ENCODE measurements around the gene TAF15. TPM values are rescaled to one million over a fixed set of nuclear protein-coding genes. Genes with fewer than 3 reads are reported as not detected.
A peak's percentile ranks its signal among the peaks of the same experiment; 100 is the strongest.

The TAF15 gene
- total RNA-seq, 1 donor from 2014 or later = 36.1 TPM

DNA sequence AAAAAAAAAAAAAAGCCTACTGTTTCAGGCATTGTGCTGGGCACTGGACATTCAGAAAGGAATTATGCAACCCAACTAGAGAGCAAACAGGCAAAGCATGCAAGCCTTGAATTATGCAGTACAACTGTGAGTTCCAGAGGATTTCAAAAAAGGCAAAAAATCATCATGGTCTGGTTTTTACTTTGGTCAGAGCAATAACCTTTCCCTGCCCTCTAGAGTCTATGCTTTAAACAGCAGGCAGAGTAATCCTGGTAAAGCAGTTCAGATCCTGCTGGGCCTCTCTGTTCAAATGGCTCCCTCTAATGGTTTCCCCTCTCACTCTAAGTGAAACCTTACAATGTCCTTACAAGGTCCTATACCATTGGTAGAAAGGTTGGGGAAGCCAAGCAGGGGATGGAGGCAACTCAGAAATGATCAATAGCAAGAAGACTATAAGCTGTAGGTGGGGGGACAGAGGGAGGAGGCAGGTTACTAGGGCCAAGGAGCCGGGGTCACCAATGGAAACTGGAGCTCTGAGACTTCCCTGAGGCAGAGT lies 4.6 kb upstream of the TAF15 start:
- TF ChIP-seq, protein P1, sequence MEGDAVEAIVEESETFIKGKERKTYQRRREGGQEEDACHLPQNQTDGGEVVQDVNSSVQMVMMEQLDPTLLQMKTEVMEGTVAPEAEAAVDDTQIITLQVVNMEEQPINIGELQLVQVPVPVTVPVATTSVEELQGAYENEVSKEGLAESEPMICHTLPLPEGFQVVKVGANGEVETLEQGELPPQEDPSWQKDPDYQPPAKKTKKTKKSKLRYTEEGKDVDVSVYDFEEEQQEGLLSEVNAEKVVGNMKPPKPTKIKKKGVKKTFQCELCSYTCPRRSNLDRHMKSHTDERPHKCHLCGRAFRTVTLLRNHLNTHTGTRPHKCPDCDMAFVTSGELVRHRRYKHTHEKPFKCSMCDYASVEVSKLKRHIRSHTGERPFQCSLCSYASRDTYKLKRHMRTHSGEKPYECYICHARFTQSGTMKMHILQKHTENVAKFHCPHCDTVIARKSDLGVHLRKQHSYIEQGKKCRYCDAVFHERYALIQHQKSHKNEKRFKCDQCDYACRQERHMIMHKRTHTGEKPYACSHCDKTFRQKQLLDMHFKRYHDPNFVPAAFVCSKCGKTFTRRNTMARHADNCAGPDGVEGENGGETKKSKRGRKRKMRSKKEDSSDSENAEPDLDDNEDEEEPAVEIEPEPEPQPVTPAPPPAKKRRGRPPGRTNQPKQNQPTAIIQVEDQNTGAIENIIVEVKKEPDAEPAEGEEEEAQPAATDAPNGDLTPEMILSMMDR (IDR thresholded peaks at IDR 0.05; ENCODE audit: insufficient read depth, low read length, poor library complexity, severe bottlenecking) = peak; percentile 97
- no peaks in the 10 kb centered on the region for H3K36me3 ChIP-seq (ENCODE audit: control insufficient read depth, insufficient read depth, low read length)
- peak; percentile 76 for DNase-seq (ENCODE audit: low read depth)
- H3K4me3 ChIP-seq (ENCODE audit: low read depth, low read length) = no peak overlapping the region
- no peaks in the 10 kb centered on the region for H3K27me3 ChIP-seq (ENCODE audit: control insufficient read depth, insufficient read depth, low read length)

DNA sequence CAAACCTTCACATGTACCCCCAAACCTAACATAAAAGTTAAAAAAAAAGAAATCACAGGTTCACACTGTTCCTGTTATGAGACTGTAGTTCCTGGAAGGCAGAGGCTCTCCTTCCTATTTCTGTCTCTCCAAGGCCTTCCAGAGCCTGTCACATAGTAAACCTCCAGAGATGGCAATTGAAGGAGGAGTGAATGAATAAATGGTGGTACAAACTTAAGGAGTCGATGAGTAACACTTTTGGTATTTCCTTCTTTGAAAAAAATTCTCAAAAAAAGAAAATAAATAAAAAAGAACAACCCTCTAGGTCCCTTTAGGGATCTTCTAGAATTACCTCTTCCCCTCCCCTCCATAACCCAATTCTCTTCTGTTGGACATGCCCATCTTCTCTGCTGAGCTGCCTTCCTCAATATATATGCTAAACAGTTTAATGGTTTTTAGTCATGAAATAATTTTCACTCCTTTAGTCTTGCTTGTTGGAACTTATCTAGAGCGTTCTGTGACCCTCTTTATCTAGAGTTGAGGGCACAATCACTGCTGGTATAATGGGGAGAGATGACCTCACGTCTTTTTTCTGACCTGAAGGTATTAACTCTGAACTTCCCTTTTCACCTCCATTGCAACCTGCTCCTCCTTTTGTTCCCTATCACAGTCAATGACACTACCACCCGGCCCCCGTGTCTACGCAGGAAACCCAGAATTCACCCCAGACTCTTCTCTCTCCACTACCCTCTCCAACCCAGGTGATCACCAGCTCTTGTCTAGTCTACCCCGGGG lies 1.7 kb upstream of the TAF15 start:
- Histone ChIP-seq H3K27me3 (ENCODE audit: control insufficient read depth, insufficient read depth, low read length) (no peaks in the 10 kb centered on the region), H3K36me3 (ENCODE audit: control insufficient read depth, insufficient read depth, low read length) (no peaks in the 10 kb centered on the region), H3K4me3 (ENCODE audit: low read depth, low read length) (no peak overlapping the region)
- TF ChIP-seq, protein P1 (IDR thresholded peaks at IDR 0.05; ENCODE audit: insufficient read depth, low read length, poor library complexity, severe bottlenecking) = no peak
- DNase-seq (ENCODE audit: low read depth) = no peak

DNA sequence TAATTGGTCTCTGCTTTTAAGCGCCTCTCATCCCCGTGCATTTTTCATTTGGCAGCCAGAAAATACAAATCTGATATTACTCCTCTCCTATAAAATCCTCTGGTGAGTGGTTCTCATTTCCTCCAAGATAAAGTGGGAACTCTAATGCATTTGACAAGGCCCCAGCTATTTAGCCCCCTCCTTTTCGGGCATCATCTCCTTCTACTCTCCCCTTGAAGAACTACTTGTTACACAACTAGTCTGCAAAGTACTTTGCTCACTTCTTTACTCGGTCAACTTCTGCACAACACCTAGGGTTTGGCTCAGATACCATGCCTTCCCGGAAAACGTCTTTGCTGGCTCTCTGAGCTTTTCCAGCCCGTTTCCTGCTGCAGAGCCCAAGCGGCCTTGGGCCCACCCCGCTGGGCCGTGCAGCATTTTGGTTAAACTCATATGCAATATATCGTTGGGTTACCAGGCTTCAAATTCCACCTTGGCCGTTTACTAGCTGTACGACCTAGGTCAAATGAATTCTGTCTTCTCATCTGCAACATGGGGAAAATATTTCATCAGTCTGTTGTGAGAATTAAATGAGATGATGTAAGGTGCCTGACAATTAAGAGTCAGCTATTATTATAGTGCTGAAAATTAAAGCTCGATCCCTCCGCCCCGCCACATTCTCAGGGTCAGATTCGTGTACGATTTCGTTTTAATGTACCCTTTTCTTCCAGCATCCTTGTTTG lies 883 bp upstream of the TAF15 start:
- no peak for DNase-seq (ENCODE audit: low read depth)
- H3K4me3 ChIP-seq (ENCODE audit: low read depth, low read length) = peak overlapping the region; percentile 64
- H3K27me3 ChIP-seq (ENCODE audit: control insufficient read depth, insufficient read depth, low read length) = no peaks in the 10 kb centered on the region
- no peaks in the 10 kb centered on the region for H3K36me3 ChIP-seq (ENCODE audit: control insufficient read depth, insufficient read depth, low read length)
- TF ChIP-seq, protein P1 (IDR thresholded peaks at IDR 0.05; ENCODE audit: insufficient read depth, low read length, poor library complexity, severe bottlenecking) = no peak

DNA sequence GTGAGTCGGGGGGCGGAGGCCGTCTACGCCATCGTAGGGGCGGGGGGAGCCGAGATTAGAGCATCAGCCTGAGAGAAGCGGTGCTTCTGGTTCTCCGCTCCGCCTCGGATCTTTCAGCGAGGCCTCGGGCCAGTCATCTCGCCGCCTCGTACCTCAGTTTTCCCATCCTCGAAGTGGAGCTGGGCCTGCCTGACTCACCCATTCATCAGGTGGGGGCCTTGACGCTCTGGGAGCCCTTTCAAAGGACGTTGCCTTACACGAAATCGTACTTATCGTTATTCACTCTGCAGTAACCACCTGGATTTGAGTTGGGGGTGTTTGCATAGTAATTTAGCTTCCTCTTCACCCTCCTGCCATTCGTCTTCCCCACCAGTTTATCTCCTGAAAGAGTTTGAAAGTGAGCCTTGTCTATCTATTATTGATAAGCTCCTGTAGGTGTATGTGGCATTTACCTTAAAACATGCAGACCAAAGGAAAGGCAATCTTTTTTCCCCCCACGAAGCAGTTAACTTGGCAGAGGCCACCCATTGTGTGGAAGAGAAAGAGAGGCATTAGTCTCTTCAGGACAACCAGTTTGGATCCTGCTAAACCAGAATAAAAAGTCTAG lies 674 bp downstream of the TAF15 start:
- Histone ChIP-seq H3K27me3 (ENCODE audit: control insufficient read depth, insufficient read depth, low read length) (no peaks in the 10 kb centered on the region), H3K36me3 (ENCODE audit: control insufficient read depth, insufficient read depth, low read length) (no peaks in the 10 kb centered on the region), H3K4me3 (ENCODE audit: low read depth, low read length) (peak overlapping the region; percentile 64)
- DNase-seq (ENCODE audit: low read depth) = no peak
- TF ChIP-seq, protein P1 (IDR thresholded peaks at IDR 0.05; ENCODE audit: insufficient read depth, low read length, poor library complexity, severe bottlenecking) = no peak

DNA sequence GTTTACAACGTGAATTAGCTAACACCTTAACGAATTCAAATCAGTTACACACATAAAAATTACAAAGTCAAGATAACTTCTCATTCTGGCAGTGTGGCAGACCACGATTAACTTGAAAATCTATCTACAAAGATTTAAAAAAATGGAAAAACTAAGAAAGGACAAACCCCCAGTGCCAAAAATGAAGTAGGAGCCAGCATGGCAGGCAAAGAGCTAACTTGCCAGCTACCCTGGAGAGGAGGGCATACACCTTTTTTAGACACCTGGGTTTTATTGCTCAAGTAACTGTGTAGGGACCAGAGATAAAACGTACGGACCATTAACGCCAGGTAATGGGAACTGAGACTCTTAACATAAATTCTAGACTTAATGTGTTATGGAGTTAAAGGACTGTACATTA lies 2.5 kb downstream of the TAF15 start:
- TF ChIP-seq, protein P1 (IDR thresholded peaks at IDR 0.05; ENCODE audit: insufficient read depth, low read length, poor library complexity, severe bottlenecking) = no peak
- Histone ChIP-seq H3K36me3 (ENCODE audit: control insufficient read depth, insufficient read depth, low read length) (no peaks in the 10 kb centered on the region), H3K27me3 (ENCODE audit: control insufficient read depth, insufficient read depth, low read length) (no peaks in the 10 kb centered on the region), H3K4me3 (ENCODE audit: low read depth, low read length) (no peak overlapping the region)
- DNase-seq (ENCODE audit: low read depth) = no peak
